Measurements from ENCODE around the gene DYNC1I1.

The DYNC1I1 gene

GRCh38 chr7:95950698-95951097, 178.3 kb downstream of the DYNC1I1 start:
- CTCF ChIA-PET = no interaction called here
- DNase-seq (ENCODE audit: low read depth, low spot score) = no peak
- TF ChIP-seq CTCF (IDR thresholded peaks at IDR 0.05; ENCODE audit: insufficient read depth, low read length, missing control alignments) = no peak
- POLR2A ChIA-PET = no interaction called here
- H3K4me3 ChIP-seq (ENCODE audit: low read depth, low read length) = no peak overlapping the region

- no peak for TF ChIP-seq CTCF (IDR thresholded peaks at IDR 0.05; ENCODE audit: insufficient read depth, low read length, missing control alignments)
- CTCF ChIA-PET = no interaction called here
Observed at GRCh38 chr7:95951531-95951930, 179.2 kb downstream of the DYNC1I1 start.

GRCh38 chr7:95951997-95952795, 179.8 kb downstream of the DYNC1I1 start:
- ChIA-PET POLR2A (no interaction called here), CTCF (no interaction called here)
- H3K4me3 ChIP-seq (ENCODE audit: low read depth, low read length) = no peak overlapping the region
- no peak for DNase-seq (ENCODE audit: low read depth, low spot score)
- no peak for TF ChIP-seq CTCF (IDR thresholded peaks at IDR 0.05; ENCODE audit: insufficient read depth, low read length, missing control alignments)

More at GRCh38 chr7:95951531-95951930, 179.2 kb downstream of the DYNC1I1 start:
- POLR2A ChIA-PET = no interaction called here
- no peak overlapping the region for H3K4me3 ChIP-seq (ENCODE audit: low read depth, low read length)
- DNase-seq (ENCODE audit: low read depth, low spot score) = no peak

GRCh38 chr7:95952851-95953250, 180.5 kb downstream of the DYNC1I1 start:
- no peak for DNase-seq (ENCODE audit: low read depth, low spot score)
- ChIA-PET CTCF (no interaction called here), POLR2A (no interaction called here)
- TF ChIP-seq CTCF (IDR thresholded peaks at IDR 0.05; ENCODE audit: insufficient read depth, low read length, missing control alignments) = no peak
- no peak overlapping the region for H3K4me3 ChIP-seq (ENCODE audit: low read depth, low read length)

- TF ChIP-seq CTCF (IDR thresholded peaks at IDR 0.05; ENCODE audit: insufficient read depth, low read length, missing control alignments) = no peak
- no peak for DNase-seq (ENCODE audit: low read depth, low spot score)
- no peak overlapping the region for H3K4me3 ChIP-seq (ENCODE audit: low read depth, low read length)
- POLR2A ChIA-PET = no interaction called here
- CTCF ChIA-PET = no interaction called here
Observed at GRCh38 chr7:95955748-95956147, 183.4 kb downstream of the DYNC1I1 start.

GRCh38 chr7:95957510-95957909, 185.2 kb downstream of the DYNC1I1 start:
- H3K4me3 ChIP-seq (ENCODE audit: low read depth, low read length) = no peak overlapping the region
- ChIA-PET POLR2A (no interaction called here), CTCF (no interaction called here)
- no peak for TF ChIP-seq CTCF (IDR thresholded peaks at IDR 0.05; ENCODE audit: insufficient read depth, low read length, missing control alignments)
- DNase-seq (ENCODE audit: low read depth, low spot score) = no peak
